HepG2 (cell line): Measurements from ENCODE around the gene CTNNA2.

Experiments used
- CERS6 ChIP-seq: sonication (generic); formaldehyde crosslinking; IDR thresholded peaks from 2 replicates; pipeline ENCODE4 v1.5.0; 2020; ENCODE audit warnings: missing genetic modification reagents
- CTCF ChIP-seq: sonication (generic); formaldehyde crosslinking; IDR thresholded peaks from 2 replicates; pipeline ENCODE4 v1.5.0; 2020; ENCODE audit warnings: mild to moderate bottlenecking, missing genetic modification reagents, moderate library complexity
- KLF13 ChIP-seq: sonication (generic); formaldehyde crosslinking; IDR thresholded peaks from 2 replicates; pipeline ENCODE4 v1.4.0; 2020; ENCODE audit warnings: mild to moderate bottlenecking, missing genetic modification reagents
- MXD1 ChIP-seq: sonication (generic); formaldehyde crosslinking; IDR thresholded peaks from 2 replicates; pipeline ENCODE4 v1.4.0; 2020; ENCODE audit warnings: mild to moderate bottlenecking, missing genetic modification reagents
- POLR2G ChIP-seq: fragments of 200-400 bp; formaldehyde crosslinking; IDR thresholded peaks from 2 replicates; pipeline ENCODE4 v1.6.1; 2018; ENCODE audit warnings: mild to moderate bottlenecking, low read depth, low read length, moderate library complexity
- RFX5 ChIP-seq: IDR thresholded peaks from 2 replicates; pipeline ENCODE4 v1.6.1; 2011; ENCODE audit warnings: low read depth, low read length, improper control_type of control experiment
- SMARCC2 ChIP-seq: fragments of 450-650 bp; IDR thresholded peaks from 2 replicates; pipeline ENCODE4 v1.6.1; 2017; ENCODE audit warnings: antibody characterized with exemption, mild to moderate bottlenecking
- TEAD3 ChIP-seq: optimal IDR thresholded peaks from 2 replicates; pipeline ENCODE3; 2016; ENCODE audit warnings: borderline replicate concordance
- TRIM24 ChIP-seq: sonication (generic); formaldehyde crosslinking; IDR thresholded peaks from 2 replicates; pipeline ENCODE4 v1.8.0; 2022; ENCODE audit warnings: mild to moderate bottlenecking, missing genetic modification reagents
- ZBTB7A ChIP-seq: sonication (generic); formaldehyde crosslinking; IDR thresholded peaks from 2 replicates; pipeline ENCODE4 v1.8.0; 2022; ENCODE audit warnings: mild to moderate bottlenecking, missing genetic modification reagents
- ZFP91 ChIP-seq: sonication (generic); formaldehyde crosslinking; IDR thresholded peaks from 2 replicates; pipeline ENCODE4 v1.9.0; 2022; ENCODE audit warnings: missing genetic modification reagents, mild to moderate bottlenecking, borderline replicate concordance
- ZNF652 ChIP-seq: IDR thresholded peaks from 2 replicates; pipeline ENCODE4 v1.6.1; 2016; ENCODE audit warnings: low read depth, borderline replicate concordance

GRCh38 chr2:80026040-80026729 lies 513.3 kb downstream of the CTNNA2 start:
- no peak for TF ChIP-seq CERS6 (CRISPR knock-in tag)
- TF ChIP-seq CTCF (CRISPR knock-in tag), result no peak
- no peak for TF ChIP-seq MXD1
- TF ChIP-seq RFX5, result no peak
- TF ChIP-seq POLR2G, result no peak
- TF ChIP-seq TRIM24, result no peak
- no peak for TF ChIP-seq TEAD3 (CRISPR knock-in tag)
- TF ChIP-seq ZFP91 (CRISPR knock-in tag), result no peak
- TF ChIP-seq ZNF652, result no peak
- no peak for TF ChIP-seq KLF13 (CRISPR knock-in tag)
- no peak for TF ChIP-seq ZBTB7A (CRISPR knock-in tag)
- TF ChIP-seq SMARCC2, result no peak
